KMS-11 (cell line): Measurements from ENCODE around the gene KCTD12.
A peak's percentile ranks its signal among the peaks of the same experiment; 100 is the strongest.

Experiments
- H2AFZ ChIP-seq: fragments of 200-600 bp; sonication (generic); 2 replicates; pipeline ENCODE4 v1.6.1; 2016; ENCODE audit warnings: antibody characterized with exemption, mixed run types, low read depth
- H3K27ac ChIP-seq: fragments of 200-600 bp; sonication (generic); 2 replicates; pipeline ENCODE4 v1.6.1; 2016; ENCODE audit warnings: mild to moderate bottlenecking, mixed run types
- H3K27me3 ChIP-seq: fragments of 200-600 bp; sonication (generic); 2 replicates; pipeline ENCODE4 v1.6.1; 2017; ENCODE audit warnings: mild to moderate bottlenecking, low read depth, mixed run types, moderate library complexity; ENCODE audit not compliant: insufficient read depth
- H3K36me3 ChIP-seq: fragments of 200-600 bp; sonication (generic); 2 replicates; pipeline ENCODE4 v1.6.1; 2017; ENCODE audit warnings: mild to moderate bottlenecking, mixed run types; ENCODE audit not compliant: insufficient read depth
- H3K4me1 ChIP-seq: fragments of 200-600 bp; sonication (generic); 2 replicates; pipeline ENCODE4 v1.6.1; 2016; ENCODE audit warnings: mild to moderate bottlenecking, low read depth, mixed run types; ENCODE audit not compliant: poor library complexity, severe bottlenecking
- H3K4me2 ChIP-seq: fragments of 200-600 bp; sonication (generic); 2 replicates; pipeline ENCODE4 v1.7.0; 2016; ENCODE audit warnings: mild to moderate bottlenecking, mixed run types
- H3K4me3 ChIP-seq: fragments of 200-600 bp; sonication (generic); IDR thresholded peaks from 2 replicates; pipeline ENCODE4 v1.6.1; 2017; ENCODE audit warnings: low read depth, low read length, mixed read lengths; ENCODE audit not compliant: insufficient read depth
- H3K79me2 ChIP-seq: fragments of 200-600 bp; sonication (generic); 2 replicates; pipeline ENCODE4 v1.6.1; 2016; ENCODE audit warnings: low read depth, mixed run types; ENCODE audit not compliant: insufficient read depth
- H3K9ac ChIP-seq: fragments of 200-600 bp; sonication (generic); 2 replicates; pipeline ENCODE4 v1.6.1; 2016; ENCODE audit warnings: mild to moderate bottlenecking, mixed run types
- H4K20me1 ChIP-seq: fragments of 200-600 bp; sonication (generic); 2 replicates; pipeline ENCODE4 v1.6.1; 2016; ENCODE audit warnings: mild to moderate bottlenecking, mixed run types; ENCODE audit not compliant: insufficient read depth
- TF ChIP-seq, protein P1 (sequence below): fragments of 200-600 bp; sonication (generic); conservative IDR thresholded peaks from 2 replicates; pipeline ENCODE4 v1.6.1; 2017; ENCODE audit warnings: low read depth, mild to moderate bottlenecking, antibody characterized with exemption, low read length, moderate library complexity, mixed read lengths

The KCTD12 gene

GRCh38 chr13:76890021-76890420 is 3.8 kb upstream of the KCTD12 start:
- H3K36me3 ChIP-seq, result no peaks in the 10 kb centered on the region
- TF ChIP-seq, protein P1, sequence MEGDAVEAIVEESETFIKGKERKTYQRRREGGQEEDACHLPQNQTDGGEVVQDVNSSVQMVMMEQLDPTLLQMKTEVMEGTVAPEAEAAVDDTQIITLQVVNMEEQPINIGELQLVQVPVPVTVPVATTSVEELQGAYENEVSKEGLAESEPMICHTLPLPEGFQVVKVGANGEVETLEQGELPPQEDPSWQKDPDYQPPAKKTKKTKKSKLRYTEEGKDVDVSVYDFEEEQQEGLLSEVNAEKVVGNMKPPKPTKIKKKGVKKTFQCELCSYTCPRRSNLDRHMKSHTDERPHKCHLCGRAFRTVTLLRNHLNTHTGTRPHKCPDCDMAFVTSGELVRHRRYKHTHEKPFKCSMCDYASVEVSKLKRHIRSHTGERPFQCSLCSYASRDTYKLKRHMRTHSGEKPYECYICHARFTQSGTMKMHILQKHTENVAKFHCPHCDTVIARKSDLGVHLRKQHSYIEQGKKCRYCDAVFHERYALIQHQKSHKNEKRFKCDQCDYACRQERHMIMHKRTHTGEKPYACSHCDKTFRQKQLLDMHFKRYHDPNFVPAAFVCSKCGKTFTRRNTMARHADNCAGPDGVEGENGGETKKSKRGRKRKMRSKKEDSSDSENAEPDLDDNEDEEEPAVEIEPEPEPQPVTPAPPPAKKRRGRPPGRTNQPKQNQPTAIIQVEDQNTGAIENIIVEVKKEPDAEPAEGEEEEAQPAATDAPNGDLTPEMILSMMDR, result no peak
- H3K9ac ChIP-seq, result no peak overlapping the region
- no peak overlapping the region for H3K27ac ChIP-seq
- no peak overlapping the region for H2AFZ ChIP-seq
- H3K4me2 ChIP-seq, result no peak overlapping the region
- no peaks in the 10 kb centered on the region for H4K20me1 ChIP-seq
- H3K79me2 ChIP-seq, result no peaks in the 10 kb centered on the region
- H3K27me3 ChIP-seq, result no peaks in the 10 kb centered on the region
- no peaks in the 10 kb centered on the region for H3K4me1 ChIP-seq
- H3K4me3 ChIP-seq, result no peak overlapping the region

DNA sequence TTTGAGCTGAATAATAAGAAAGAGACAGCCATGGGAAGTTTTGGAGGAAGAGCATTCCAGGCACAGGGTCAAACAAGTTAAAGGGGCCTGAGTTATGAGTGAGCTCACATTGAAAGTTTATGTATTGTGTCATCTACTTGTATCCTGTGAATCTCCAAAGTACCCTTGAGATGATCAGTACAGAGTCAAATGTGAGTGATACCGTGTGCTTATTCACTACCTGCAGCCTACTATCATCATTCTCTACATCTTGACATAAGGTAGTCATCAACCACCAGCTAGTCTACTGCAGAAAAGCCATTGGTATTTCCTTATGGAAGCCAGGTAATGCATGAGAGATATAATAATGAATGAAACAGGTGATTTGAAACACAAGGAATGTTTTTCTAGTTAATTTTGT is 3.0 kb upstream of the KCTD12 start:
- no peaks in the 10 kb centered on the region for H3K79me2 ChIP-seq
- H3K4me1 ChIP-seq, result no peaks in the 10 kb centered on the region
- no peaks in the 10 kb centered on the region for H4K20me1 ChIP-seq
- no peak overlapping the region for H3K27ac ChIP-seq
- no peak overlapping the region for H3K4me2 ChIP-seq
- H3K4me3 ChIP-seq, result no peak overlapping the region
- no peaks in the 10 kb centered on the region for H3K36me3 ChIP-seq
- H2AFZ ChIP-seq, result no peak overlapping the region
- no peaks in the 10 kb centered on the region for H3K27me3 ChIP-seq
- TF ChIP-seq, protein P1, result no peak
- H3K9ac ChIP-seq, result no peak overlapping the region

GRCh38 chr13:76888421-76888820 is 2.2 kb upstream of the KCTD12 start:
- Histone ChIP-seq H2AFZ (no peak overlapping the region), H3K4me1 (peaks cover 4% of the 10 kb centered on the region), H4K20me1 (no peaks in the 10 kb centered on the region), H3K36me3 (no peaks in the 10 kb centered on the region), H3K27me3 (no peaks in the 10 kb centered on the region), H3K4me3 (no peak overlapping the region), H3K9ac (no peak overlapping the region), H3K79me2 (peaks cover 4% of the 10 kb centered on the region; the same call in 1 of the 2 replicates), H3K4me2 (no peak overlapping the region), H3K27ac (no peak overlapping the region)
- TF ChIP-seq, protein P1, result no peak

DNA sequence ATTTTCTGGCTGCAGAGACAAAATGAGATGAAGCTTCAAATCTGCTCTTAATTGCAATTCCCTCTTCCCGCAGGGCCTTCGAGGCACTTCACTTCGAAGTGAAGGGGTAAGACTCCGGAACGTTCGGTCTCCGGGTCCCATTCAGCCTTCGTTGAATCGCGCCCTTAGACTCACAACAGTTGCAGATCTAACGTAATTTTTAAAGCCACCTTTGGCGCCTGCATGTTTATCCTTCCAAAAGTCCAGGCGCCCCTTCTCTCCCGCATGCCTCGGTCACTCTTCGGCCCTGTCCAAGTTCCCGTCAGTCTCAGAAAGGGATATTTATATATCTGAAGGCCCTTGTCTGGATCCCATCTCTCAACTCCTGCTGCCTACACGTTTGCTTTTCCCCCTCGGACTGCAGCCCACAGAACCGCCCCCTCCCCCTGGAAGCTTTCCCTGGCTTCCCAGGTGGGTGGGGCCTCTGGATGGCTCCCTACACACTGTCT is 915 bp upstream of the KCTD12 start:
- Histone ChIP-seq H3K27ac (0 out of 2 replicates have a peak overlapping the region, but pooled peaks have one; percentile 35), H3K4me3 (no peak overlapping the region), H3K27me3 (no peaks in the 10 kb centered on the region), H3K36me3 (no peaks in the 10 kb centered on the region), H3K4me1 (peaks cover 17% of the 10 kb centered on the region), H4K20me1 (no peaks in the 10 kb centered on the region), H3K79me2 (peaks cover 8% of the 10 kb centered on the region; the same call in 1 of the 2 replicates), H3K9ac (no peak overlapping the region), H3K4me2 (no peak overlapping the region), H2AFZ (peak overlapping the region; percentile 41; the same call in 1 of the 2 replicates)
- TF ChIP-seq, protein P1, result no peak
